CD4-positive, alpha-beta T cell (primary cell): Measurements from ENCODE around the gene MDM1. TPM values are rescaled to one million over a fixed set of nuclear protein-coding genes. Genes with fewer than 3 reads are reported as not detected.

Experiments
- ATAC-seq: fragments of 200-7000 bp; cut with Tn5 transposase; one replicate; pipeline ENCODE4 v1.10.0; 2022; ENCODE audit warnings: mild to moderate bottlenecking; ENCODE audit not compliant: poor library complexity
- CTCF ChIA-PET: fragments of 350-600 bp; sonication (Branson Sonifier 250); formaldehyde crosslinking; loops from one replicate; lab custom pipeline; 2021; ENCODE audit warnings: antibody characterized with exemption, inconsistent platforms; lab: Charles Lee
- POLR2A ChIA-PET: fragments of 350-600 bp; sonication (Branson Sonifier 250); formaldehyde crosslinking; loops from one replicate; lab custom pipeline; 2021; ENCODE audit warnings: antibody characterized with exemption, inconsistent platforms; lab: Charles Lee
- DNase-seq, 14 experiments: peaks; one replicate each; pipeline ENCODE4 v3.0.0-alpha.2; 2013 to 2020; ENCODE audit warnings: mixed read lengths in 2 of 14
- H3K27ac ChIP-seq, 2 donors: one replicate each; pipeline versions ENCODE4 v1.5.1 to v1.7.0; 2013; ENCODE audit warnings: low read length in 2 of 2, low read depth in 1 of 2, mild to moderate bottlenecking in 1 of 2
- H3K27me3 ChIP-seq, 2 experiments: 1 replicate in 1 of 2; 2 replicates in 1 of 2; pipeline versions ENCODE4 v1.6.1 to v1.7.0; 2013; ENCODE audit warnings: low read length in 2 of 2, control low read depth in 1 of 2, mild to moderate bottlenecking in 1 of 2, moderate library complexity in 1 of 2; ENCODE audit not compliant: insufficient read depth in 2 of 2, control insufficient read depth in 1 of 2
- H3K36me3 ChIP-seq: one replicate; pipeline ENCODE4 v1.6.1; 2013; ENCODE audit warnings: low read length, control low read depth; ENCODE audit not compliant: insufficient read depth
- H3K4me1 ChIP-seq: one replicate; pipeline ENCODE4 v1.6.1; 2013; ENCODE audit warnings: low read length, control low read depth; ENCODE audit not compliant: insufficient read depth
- H3K4me3 ChIP-seq: one replicate; pipeline ENCODE4 v1.5.1; 2013; ENCODE audit warnings: mild to moderate bottlenecking, low read length, moderate library complexity
- H3K9me3 ChIP-seq, 2 experiments: 1 replicate in 1 of 2; 2 replicates in 1 of 2; pipeline versions ENCODE4 v1.6.1 to v1.7.0; 2013; ENCODE audit warnings: low read length in 2 of 2, mild to moderate bottlenecking in 2 of 2, control low read depth in 1 of 2, moderate library complexity in 1 of 2; ENCODE audit not compliant: control insufficient read depth in 1 of 2, insufficient read depth in 1 of 2
- H3K27ac Mint-ChIP-seq: one replicate; pipeline ENCODE4 v1.8.0; 2020; ENCODE audit warnings: mixed read lengths
- H3K27me3 Mint-ChIP-seq: one replicate; pipeline ENCODE4 v1.8.0; 2021; ENCODE audit warnings: mixed read lengths
- H3K36me3 Mint-ChIP-seq: one replicate; pipeline ENCODE4 v1.8.0; 2021; ENCODE audit warnings: low read depth, mixed read lengths
- H3K4me1 Mint-ChIP-seq: one replicate; pipeline ENCODE4 v1.8.0; 2021; ENCODE audit warnings: low read depth, mixed read lengths
- H3K4me3 Mint-ChIP-seq: one replicate; pipeline ENCODE4 v1.8.0; 2020; ENCODE audit warnings: mild to moderate bottlenecking, mixed read lengths
- H3K9me3 Mint-ChIP-seq: one replicate; pipeline ENCODE4 v1.8.0; 2020; ENCODE audit warnings: mixed read lengths
- intact Hi-C, 2 experiments: fragments of 100-400 bp; cut with DNase I in 1 of 2; cut with micrococcal nuclease in 1 of 2; formaldehyde crosslinking; loops; one replicate each; pipeline versions ENCODE4 v1.15.1 to v1.9.0; 2023 to 2025; cut with DNase I, micrococcal nuclease
- total RNA-seq, 174 experiments: library from RNA in 2 of 174; stranded (reverse) in 2 of 174; gene quantifications; one replicate each; pipeline ENCODE4 v1.2.3 and lab custom pipeline; 2021 to 2026
- TF ChIP-seq, protein P1 (sequence below): fragments of 200-600 bp; IDR thresholded peaks from one replicate; pipeline ENCODE4 v1.8.0; 2022; ENCODE audit warnings: antibody characterized with exemption, mild to moderate bottlenecking

MDM1 gene
- total RNA-seq, 2 experiments from 2014 or later = 11.0 to 11.6 TPM

DNA sequence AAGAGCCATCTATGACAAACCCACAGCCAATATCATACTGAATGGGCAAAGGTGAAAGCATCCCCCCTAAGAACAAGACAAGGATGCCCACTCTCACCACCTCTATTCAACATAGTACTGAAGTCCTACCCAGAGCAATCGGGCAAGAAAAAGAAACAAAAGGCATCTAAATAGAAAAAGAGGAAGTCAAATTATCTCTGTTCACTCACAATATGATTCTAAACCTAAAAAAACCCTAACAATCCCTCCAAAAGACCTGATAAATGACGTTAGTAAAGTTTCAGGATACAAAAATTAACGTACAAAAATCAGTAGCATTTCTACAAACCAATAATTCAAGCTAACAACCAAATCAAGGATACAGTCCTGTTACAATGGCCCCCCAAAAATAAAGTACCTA lies 26.9 kb downstream of the MDM1 start:
- H3K27ac Mint-ChIP-seq = no peak overlapping the region
- ATAC-seq = no peak

DNA sequence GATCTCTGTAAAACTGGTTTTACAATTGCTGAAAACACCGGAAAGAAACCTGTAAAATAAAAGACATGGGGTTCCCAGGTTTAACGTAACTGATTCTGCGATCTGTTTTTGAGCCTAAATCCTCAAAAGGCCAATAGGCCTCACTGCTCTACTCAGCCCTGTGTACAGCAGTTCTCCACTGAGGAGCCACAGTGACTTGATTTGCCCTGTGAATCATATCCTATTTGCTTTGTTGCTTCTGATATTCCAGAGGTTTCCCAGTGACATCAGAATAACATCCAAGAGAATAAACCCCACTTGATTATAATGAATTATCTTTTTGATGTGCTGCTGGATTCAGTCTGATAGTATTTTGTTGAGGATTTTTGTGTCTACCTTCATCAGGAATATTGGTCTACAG lies 27.5 kb downstream of the MDM1 start:
- peaks cover 28% of the 10 kb centered on the region for H3K36me3 ChIP-seq
- DNase-seq = no peak

More for the DNA sequence above, 26.9 kb downstream of the MDM1 start:
- intact Hi-C loops = no loop called here
- DNase-seq = no peak
- no peaks in the 10 kb centered on the region for H3K27me3 Mint-ChIP-seq
- Histone ChIP-seq H3K4me3 (no peak overlapping the region), H3K27me3 (no peaks in the 10 kb centered on the region), H3K27ac (no peak overlapping the region), H3K36me3 (peaks cover 28% of the 10 kb centered on the region), H3K4me1 (no peaks in the 10 kb centered on the region), H3K9me3 (no peaks in the 10 kb centered on the region)
- H3K36me3 Mint-ChIP-seq = peaks cover 72% of the 10 kb centered on the region
- ChIA-PET CTCF (no interaction called here), POLR2A (no interaction called here)
- TF ChIP-seq, protein P1, sequence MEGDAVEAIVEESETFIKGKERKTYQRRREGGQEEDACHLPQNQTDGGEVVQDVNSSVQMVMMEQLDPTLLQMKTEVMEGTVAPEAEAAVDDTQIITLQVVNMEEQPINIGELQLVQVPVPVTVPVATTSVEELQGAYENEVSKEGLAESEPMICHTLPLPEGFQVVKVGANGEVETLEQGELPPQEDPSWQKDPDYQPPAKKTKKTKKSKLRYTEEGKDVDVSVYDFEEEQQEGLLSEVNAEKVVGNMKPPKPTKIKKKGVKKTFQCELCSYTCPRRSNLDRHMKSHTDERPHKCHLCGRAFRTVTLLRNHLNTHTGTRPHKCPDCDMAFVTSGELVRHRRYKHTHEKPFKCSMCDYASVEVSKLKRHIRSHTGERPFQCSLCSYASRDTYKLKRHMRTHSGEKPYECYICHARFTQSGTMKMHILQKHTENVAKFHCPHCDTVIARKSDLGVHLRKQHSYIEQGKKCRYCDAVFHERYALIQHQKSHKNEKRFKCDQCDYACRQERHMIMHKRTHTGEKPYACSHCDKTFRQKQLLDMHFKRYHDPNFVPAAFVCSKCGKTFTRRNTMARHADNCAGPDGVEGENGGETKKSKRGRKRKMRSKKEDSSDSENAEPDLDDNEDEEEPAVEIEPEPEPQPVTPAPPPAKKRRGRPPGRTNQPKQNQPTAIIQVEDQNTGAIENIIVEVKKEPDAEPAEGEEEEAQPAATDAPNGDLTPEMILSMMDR = no peak
- no peaks in the 10 kb centered on the region for H3K4me1 Mint-ChIP-seq
- no peak overlapping the region for H3K4me3 Mint-ChIP-seq
- H3K9me3 Mint-ChIP-seq = no peaks in the 10 kb centered on the region

DNA sequence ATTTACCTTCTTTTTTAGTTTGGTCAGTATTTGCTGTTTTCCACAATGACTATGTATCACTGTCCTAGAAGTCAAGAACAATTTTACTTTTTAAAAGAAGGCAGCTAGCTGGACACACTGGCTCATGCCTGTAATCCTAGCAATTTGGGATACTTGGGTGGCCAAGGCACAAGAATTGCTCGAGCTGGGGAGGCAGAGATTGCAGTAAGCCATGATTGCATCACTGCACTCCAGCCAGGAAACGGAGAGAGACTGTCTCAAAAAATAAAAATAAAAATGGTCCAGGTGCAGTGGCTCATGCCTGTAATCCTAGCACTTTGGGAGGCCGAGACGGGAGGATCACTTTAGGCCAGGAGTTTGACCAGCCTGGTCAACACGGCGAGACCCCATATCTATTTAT lies 28.3 kb downstream of the MDM1 start:
- TF ChIP-seq, protein P1 = no peak
- H3K9me3 ChIP-seq = no peaks in the 10 kb centered on the region
- no peak for ATAC-seq
- no peak for DNase-seq
- H3K27ac ChIP-seq = no peak overlapping the region
- ChIA-PET CTCF (no interaction called here), POLR2A (no interaction called here)
- no peaks in the 10 kb centered on the region for H3K4me1 ChIP-seq
- Mint-ChIP-seq H3K4me1 (no peaks in the 10 kb centered on the region), H3K9me3 (peaks cover 5% of the 10 kb centered on the region), H3K4me3 (no peak overlapping the region), H3K36me3 (peaks cover 81% of the 10 kb centered on the region), H3K27ac (no peak overlapping the region), H3K27me3 (no peaks in the 10 kb centered on the region)
- no peaks in the 10 kb centered on the region for H3K27me3 ChIP-seq
- intact Hi-C loops = no loop called here
- H3K36me3 ChIP-seq = peaks cover 26% of the 10 kb centered on the region
- no peak overlapping the region for H3K4me3 ChIP-seq

More for the DNA sequence above, 27.5 kb downstream of the MDM1 start:
- intact Hi-C loops = no loop called here
- Mint-ChIP-seq H3K36me3 (peaks cover 79% of the 10 kb centered on the region), H3K27me3 (no peaks in the 10 kb centered on the region), H3K27ac (no peak overlapping the region), H3K4me3 (no peak overlapping the region), H3K4me1 (no peaks in the 10 kb centered on the region), H3K9me3 (peaks cover 2% of the 10 kb centered on the region)
- no peak overlapping the region for H3K27ac ChIP-seq
- H3K4me3 ChIP-seq = no peak overlapping the region
- no peaks in the 10 kb centered on the region for H3K27me3 ChIP-seq
- H3K9me3 ChIP-seq = no peaks in the 10 kb centered on the region
- ChIA-PET POLR2A (no interaction called here), CTCF (no interaction called here)
- ATAC-seq = no peak
- no peaks in the 10 kb centered on the region for H3K4me1 ChIP-seq
- TF ChIP-seq, protein P1 = no peak
